Stimulated activated CD4-positive, alpha-beta T cell treated with anti-CD3 and anti-CD28 coated beads, Interleukin-15, amount 100 ng/mL, for 24 hours (primary cell): Measurements from ENCODE around the gene PRSS57.
"Not testable (repeated sequence)": the region's sequence is repeated elsewhere in the genome, so short reads cannot be mapped to it uniquely, and the experiment has no call there.

Experiments
- DNase-seq: peaks from one replicate; pipeline ENCODE4 v3.0.0-alpha.2; 2020

PRSS57 gene

GRCh38 chr19:666985-667573 lies 28.2 kb downstream of the PRSS57 start:
- not testable (repeated sequence) for DNase-seq

- peak; percentile 89 for DNase-seq
These were observed 30.3 kb downstream of the PRSS57 start for GRCh38 chr19:664913-665443.

DNA sequence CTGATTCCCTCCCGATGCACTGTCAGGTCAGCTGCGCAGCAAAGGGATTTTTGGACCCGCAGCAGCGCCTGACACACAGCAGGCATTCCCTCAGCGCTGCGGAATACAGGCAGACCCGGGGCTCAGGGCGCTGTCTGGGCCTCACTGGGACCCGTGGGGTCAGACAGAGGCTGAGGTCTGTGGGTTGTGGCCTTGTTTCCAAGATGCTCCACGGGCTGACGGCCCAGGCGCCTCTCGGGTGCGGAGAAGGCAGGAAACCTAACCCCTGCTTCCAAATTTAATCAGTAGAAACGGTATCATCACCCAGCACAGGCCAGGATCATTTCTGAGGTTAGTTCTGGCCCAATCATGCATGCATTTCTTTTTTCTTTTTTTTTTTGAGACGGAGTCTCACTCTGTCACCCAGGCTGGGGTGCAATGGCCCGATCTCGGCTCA lies 31.6 kb downstream of the PRSS57 start:
- DNase-seq = no peak

- peak; percentile 93 for DNase-seq
These were observed 32.1 kb downstream of the PRSS57 start, which contains the start of gene RNF126 for GRCh38 chr19:662962-663681. Gene RNF126 (minus strand): TSS chr19:663214. CDS start chr19:663121, 93 bp downstream.

DNA sequence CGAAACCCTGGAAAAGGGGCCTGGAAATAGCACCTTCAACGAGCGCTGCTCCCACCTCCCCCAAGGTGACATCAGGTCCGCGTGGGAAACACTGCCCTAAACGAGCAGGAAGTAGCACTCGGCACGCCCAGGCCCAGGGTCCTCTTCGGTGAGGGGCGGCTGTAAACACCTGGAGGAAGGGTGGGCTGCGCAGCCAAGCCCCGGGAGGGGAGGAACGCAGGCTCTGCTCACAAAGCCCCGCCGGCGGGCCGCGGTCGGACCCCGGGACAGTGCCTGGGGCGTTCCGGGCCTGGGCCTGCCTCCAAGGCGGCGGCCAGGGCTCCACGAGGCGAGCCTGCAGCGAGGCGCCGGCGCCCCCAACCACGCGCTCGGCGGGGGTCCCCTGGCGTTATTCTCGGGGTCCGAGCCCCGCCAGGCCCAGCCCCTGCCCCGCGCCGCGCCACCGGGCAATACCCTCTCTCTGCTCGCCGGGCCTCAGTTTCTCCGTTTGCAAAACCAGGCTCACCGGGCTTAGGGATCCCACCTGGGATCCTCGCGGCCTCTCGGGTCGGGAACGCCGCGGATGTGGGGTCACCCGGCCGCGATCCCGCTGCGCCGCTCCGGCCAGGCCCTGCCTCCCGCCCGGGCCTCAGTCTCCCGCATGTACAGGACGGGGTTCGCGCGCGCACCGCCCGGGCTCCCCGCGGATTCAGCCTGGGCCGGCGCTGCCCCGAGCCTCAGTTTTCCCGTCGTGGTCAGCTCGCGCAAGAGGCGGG lies 32.9 kb downstream of the PRSS57 start:
- DNase-seq = peak; percentile 84

- peak; percentile 78 for DNase-seq
These were observed 33.6 kb downstream of the PRSS57 start for GRCh38 chr19:661427-662196.

- DNase-seq = no peak
These were observed 34.3 kb downstream of the PRSS57 start for GRCh38 chr19:660793-661426.

DNA sequence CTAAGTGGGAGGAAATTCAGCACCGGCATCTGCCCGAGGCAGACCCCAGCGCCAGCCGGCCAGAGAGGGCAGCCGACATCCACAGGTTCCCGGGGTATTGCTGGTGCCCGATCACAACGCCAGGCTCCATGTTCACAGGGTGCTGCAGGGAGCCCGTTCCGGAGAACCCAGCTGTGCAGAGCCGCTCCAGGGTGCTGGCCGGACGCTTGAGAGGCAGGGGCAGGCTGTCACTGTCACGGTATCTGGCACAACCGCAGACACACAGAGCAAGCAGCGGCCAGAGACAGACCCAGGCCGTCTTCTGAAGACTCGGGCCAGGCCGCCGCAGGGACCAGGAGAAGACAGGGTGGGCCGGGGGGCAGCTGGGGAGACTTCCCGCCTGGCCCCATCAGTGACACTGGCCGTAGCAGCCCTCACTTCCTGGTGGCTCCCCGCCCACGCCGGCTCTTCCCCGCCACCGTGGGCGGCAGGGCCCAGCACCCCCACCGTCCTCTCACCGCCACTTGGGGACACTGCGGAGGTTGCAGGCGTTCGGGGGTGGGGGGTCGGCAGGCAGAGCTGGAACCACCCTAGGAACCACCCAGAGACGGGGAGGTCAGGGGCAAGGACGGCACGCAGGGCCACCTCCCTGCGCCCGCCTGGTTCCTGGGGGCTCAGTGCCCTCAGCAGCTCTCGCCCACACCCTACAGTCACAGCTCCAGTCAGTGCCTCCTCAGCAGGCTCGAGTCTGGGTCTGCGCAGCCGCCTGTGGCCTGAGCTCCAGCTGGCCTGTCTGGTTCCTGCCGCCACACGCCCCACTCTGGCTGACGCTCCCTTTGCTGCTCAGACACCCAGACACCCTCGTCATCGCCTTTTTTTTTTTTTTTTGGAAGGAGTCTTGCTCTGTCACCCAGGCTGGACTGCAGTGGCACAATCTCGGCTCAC lies 36.1 kb downstream of the PRSS57 start:
- DNase-seq = peak; percentile 38

- no peak for DNase-seq
These were observed 37.0 kb downstream of the PRSS57 start for GRCh38 chr19:658059-658839.

GRCh38 chr19:657611-658010 lies 37.6 kb downstream of the PRSS57 start:
- DNase-seq = no peak

- no peak for DNase-seq
These were observed 38.3 kb downstream of the PRSS57 start for GRCh38 chr19:656751-657559.

DNA sequence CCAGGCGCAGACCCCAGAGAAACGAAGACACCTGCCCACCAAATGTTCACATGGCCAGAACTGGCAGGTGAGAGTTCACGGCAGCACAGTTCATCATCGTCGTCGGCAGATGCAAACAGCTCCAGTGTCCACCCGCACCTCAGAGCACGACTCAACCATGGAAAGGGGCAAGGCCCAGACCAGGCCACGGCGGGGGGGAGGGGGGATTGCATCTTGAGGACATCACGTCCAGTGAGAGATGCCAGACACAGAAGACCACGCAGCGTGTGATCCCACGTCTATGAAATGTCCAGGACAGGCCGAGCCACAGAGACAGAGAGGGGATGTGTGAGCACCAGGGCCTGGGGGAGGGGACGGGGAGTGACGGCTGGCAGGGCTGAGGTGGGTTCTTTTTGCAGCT lies 39.6 kb downstream of the PRSS57 start:
- DNase-seq = no peak

DNA sequence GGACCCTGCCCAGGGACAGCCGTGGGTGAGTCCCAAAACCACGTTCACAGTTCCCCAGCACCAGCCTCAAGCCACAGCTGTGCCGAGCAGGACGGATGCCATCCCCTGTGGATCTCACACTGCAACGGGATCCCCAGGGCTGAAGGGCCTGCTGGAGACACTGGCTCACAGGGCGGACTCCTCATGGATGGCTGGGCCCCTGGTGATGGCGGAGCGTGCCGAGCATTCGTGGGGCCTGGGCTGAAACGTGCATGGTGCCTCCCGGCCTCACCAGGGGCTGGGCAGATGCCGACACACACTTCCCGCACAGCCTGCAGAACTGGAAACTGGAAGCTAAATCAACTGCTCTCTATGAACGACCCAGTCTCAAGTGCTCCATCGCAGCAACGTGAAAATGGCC lies 41.8 kb downstream of the PRSS57 start:
- no peak for DNase-seq

GRCh38 chr19:652467-653389 lies 42.5 kb downstream of the PRSS57 start:
- no peak for DNase-seq

DNA sequence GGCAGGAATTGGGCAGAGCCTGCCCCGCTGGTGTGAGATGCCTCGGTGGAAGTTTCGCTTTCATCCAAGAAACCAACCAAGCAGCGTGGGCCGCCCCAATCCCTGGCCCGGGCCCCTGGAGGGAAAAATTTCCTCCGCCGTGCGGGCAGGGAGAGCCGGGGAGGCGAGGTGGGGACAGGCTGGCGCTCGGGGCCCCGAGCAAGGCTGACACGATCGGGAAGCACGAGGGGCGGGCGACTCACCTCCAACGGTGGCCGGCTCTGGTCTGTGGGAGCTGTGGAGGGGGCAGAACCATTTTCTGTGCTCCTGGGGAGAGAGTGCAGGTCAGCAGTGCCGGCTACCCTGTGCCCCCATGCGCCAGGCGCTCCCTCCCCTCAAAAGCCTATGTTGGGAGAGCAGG lies 43.3 kb downstream of the PRSS57 start:
- DNase-seq = no peak

DNA sequence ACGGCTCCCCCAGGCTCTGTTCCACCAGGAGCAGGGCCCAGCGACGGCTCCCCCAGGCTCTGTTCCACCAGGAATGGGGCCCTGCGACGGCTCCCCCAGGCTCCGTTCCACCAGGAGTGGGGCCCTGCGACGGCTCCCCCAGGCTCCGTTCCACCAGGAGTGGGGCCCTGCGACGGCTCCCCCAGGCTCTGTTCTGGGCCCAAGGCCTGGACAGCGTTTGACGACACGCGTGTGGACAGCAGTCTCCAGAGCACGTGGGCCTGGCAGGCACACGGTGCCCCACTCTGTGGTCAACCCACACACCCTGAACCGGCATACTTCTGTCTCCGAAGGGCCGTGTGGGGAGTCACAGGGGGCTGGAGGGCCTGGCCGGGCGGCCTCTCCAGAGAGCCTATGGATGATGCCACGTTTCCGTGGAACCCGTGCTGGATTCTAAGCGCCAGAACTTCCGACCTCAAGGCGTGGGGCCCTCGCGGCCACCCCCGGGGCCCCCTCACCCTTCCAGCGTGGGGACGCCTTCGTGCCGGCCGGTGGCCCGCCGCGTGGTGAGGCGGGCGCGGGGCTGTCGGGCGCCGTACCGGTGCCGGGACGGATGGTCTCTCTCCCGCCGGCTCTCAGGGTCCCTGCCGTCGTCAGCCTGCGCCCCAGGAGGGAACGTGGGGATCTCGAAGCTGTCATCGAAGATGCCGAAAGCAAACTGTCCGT lies 44.0 kb downstream of the PRSS57 start:
- no peak for DNase-seq

DNA sequence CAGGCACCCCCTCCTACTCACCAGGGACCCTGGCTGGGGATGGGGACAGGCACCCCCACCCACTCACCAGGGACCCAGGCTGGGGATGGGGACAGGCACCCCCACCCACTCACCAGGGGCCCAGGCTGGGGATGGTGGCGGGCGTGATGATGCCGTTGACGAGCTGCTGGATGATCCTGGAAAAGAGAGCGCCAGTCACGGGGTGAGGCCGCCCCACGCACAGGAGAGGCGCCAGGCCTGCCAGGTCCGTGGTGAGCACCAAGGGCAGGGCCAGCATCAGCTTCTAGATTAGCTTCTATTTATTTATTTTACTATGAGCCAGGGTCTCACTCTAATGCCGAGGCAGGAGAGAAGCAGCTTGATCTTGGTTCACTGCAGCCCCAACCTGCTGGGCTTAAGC lies 45.1 kb downstream of the PRSS57 start:
- DNase-seq = no peak
